GDM1 (cell line): ENCODE data around the gene GSTO1.

ENCODE experiments used
- DNase-seq: peaks from one replicate; lab custom pipeline; 2025; lab: John Stamatoyannopoulos, UW

GSTO1 gene

GRCh38 chr10:104276192-104276591 lies 21.5 kb downstream of the GSTO1 start:
- no peak for DNase-seq

DNA sequence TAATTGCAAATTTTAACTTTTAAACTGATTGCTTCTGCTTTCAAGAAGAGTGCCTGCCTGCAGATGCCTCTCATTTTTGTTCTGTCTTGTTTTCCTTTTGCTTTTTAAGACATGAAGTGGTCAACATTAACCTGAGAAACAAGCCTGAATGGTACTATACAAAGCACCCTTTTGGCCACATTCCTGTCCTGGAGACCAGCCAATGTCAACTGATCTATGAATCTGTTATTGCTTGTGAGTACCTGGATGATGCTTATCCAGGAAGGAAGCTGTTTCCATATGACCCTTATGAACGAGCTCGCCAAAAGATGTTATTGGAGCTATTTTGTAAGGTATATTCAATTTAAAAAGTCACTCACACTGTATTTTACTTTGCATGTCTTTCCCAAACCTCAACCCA lies 23.1 kb downstream of the GSTO1 start:
- DNase-seq = no peak

GRCh38 chr10:104279550-104280259 lies 25.0 kb downstream of the GSTO1 start:
- no peak for DNase-seq

DNA sequence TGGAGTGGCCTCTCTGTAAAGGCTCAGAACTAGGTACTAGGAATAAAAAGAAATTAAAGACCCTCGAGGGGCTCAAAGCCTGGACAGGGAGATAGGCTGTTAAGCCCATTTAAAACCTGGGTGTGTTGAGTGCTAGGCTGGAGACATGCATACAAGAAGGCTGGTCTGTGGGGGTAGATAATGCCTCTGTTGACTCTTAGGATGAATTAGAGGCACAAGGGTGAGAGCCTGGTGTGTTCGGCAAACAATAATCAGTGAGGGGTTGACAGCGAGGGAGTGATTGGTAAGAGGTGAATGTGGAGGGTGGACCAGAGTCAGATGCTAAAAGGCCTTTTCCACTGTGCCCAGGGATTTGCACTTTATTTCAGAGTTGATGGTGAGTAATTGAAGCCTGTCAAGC lies 27.0 kb downstream of the GSTO1 start:
- DNase-seq = no peak

DNA sequence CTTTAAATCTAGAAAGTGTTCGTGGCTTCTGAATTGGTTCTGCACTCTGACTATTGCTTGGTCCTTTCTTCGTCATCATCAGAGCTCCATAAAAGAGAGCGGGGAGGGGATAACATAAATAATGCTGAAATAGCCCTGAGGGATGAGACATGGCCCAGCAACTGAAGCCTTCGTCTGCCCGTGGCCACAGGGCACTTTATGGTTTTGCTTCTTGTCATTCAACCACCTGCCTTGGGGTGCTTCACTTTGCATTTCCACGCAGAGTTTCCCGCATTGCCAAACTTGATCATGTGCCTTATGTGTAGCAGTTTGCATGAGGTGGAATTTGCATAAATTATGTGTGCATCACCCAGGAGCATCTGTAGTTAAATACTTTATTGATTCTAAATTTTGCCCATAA lies 30.2 kb downstream of the GSTO1 start:
- no peak for DNase-seq

DNA sequence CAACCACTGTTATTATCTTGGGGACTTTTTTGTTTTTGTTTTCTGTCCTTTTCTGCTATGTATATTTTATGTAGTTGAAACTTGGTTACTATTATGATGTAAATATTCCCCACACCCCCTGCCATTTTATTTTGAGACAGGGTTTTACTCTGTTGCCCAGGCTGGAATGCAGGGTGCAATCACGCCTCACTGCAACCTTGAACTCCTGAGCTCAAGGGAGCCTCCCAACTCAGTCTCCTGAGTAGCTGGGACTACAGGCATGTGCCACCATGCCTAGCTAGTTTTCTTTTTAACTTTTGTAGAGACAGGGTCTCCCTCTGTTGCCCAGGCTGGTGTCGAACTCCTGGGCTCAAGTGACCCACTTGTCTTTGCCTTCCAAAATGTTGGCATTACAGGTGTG lies 32.2 kb downstream of the GSTO1 start:
- DNase-seq = no peak

GRCh38 chr10:104288355-104288754 lies 33.7 kb downstream of the GSTO1 start:
- DNase-seq = no peak

GRCh38 chr10:104291439-104291951 lies 36.8 kb downstream of the GSTO1 start:
- DNase-seq = peak; percentile 79

DNA sequence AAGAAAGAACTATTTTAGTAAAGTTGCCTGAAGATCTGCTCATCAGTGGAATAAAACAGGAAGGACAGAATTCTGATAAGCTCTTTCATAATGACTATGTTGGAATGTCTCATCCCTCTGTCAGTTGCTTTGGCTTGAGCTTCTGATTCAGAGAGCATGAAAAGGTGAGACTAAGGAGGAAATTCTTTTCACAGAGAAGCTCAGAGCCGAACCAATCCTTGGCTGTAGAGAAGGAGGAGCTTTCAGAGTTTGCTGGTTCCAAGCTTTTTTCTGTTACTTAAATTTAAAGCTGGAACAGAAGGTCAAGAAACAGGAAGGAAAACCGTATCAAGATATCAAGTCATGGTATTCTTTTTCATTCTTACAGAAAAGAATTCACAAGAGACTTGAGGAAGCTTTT lies 38.3 kb downstream of the GSTO1 start:
- no peak for DNase-seq

- DNase-seq = no peak
Measured at GRCh38 chr10:104293781-104294321, 39.2 kb downstream of the GSTO1 start.

DNA sequence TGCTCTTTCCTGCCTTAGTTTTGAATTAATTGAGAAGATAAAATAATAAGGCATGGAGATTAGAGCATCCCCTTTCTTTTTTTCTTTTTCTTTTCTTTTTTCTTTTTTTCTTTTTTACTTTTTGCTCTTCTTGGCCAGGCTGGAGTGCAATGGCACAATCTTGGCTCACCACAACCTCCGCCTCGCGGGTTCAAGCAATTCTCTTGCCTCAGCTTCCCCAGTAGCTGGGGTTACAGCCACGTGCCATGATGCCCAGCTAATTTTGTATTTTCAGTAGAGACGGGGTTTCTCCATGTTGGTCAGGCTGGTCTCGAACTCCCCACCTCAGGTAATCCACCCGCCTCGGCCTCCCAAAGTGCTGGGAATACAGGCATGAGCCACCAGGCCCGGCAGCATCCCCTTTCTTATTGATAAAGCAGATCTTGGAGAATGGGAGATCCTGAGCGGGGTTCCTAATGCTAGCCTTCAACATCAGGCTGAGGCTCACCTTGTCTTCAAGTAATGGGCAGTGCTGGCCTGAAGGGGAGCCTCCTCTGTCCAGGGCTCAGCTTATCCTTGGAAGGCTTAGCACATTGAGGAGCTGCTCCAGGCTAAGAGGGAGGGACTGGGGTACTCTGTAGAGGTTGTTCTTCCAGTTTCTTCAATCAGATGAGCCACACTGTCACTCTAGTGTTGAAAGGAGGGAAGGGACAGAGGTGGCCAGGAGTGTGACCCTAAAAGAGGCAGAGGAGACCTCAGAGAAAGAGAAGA lies 42.2 kb downstream of the GSTO1 start:
- DNase-seq = no peak

GRCh38 chr10:104297697-104298660 lies 43.3 kb downstream of the GSTO1 start:
- no peak for DNase-seq

DNA sequence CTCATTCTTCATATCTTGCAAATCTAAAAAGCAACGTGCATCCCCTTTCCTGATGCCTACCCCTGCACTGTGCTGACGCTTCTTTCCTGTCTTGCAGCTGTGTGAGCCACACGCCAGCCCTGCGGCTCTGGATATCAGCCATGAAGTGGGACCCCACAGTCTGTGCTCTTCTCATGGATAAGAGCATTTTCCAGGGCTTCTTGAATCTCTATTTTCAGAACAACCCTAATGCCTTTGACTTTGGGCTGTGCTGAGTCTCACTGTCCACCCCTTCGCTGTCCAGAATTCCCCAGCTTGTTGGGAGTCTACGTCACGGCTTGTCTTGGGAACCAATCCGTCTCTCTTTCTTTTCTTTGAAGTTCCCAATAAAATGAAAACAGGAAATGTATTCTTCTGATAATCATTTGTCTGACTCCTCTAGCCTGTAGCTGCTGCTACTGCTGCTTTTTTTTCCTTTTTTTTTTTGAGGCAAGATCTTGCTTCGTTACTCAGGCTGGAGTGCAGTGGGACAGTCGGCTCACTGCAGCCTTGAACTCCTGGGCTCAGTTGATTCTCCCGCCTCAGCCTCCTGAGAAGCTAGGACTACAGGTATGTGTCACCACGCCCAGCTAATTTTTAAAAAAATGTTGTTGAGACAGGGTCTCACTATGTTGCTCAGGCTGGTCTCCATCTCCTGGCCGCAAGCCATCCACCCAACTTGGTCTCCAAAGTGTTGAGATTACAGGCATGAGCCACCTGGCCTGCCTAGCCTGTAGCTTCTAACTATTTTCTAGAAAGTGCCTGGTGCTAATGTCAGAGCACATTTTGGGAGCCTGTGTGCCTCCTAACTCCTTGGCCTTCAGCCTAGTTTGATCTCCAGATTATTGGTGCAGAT lies 44.6 kb downstream of the GSTO1 start:
- DNase-seq = no peak

- DNase-seq = no peak
Measured at GRCh38 chr10:104300002-104300735, 45.5 kb downstream of the GSTO1 start.

DNA sequence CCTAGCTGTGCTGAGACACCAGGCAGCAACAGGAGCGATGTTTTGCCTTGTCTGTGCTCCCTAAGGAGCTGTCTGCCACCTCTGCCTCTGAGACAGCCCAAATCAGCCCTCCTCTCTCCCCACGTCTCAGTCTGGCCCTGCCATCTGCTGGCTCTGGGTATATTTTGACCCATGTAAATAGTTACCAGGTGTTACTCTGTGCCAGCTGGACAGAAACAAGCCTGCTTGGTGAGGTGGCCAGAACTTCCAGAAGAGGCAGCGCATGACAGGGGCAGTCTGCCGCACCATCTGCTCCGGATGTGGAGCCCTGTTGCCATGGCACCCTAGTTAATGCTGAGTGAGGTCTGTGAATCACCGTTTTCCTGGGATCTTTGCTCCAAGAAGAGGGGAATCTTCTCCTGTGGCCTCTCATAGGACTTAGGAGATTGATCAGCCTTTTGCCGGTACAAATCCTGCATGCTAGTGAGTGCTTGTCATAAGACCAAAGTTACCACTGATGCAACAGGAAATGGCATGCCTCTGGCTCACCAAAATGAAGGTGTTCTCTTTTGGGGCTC lies 46.1 kb downstream of the GSTO1 start:
- DNase-seq = no peak

DNA sequence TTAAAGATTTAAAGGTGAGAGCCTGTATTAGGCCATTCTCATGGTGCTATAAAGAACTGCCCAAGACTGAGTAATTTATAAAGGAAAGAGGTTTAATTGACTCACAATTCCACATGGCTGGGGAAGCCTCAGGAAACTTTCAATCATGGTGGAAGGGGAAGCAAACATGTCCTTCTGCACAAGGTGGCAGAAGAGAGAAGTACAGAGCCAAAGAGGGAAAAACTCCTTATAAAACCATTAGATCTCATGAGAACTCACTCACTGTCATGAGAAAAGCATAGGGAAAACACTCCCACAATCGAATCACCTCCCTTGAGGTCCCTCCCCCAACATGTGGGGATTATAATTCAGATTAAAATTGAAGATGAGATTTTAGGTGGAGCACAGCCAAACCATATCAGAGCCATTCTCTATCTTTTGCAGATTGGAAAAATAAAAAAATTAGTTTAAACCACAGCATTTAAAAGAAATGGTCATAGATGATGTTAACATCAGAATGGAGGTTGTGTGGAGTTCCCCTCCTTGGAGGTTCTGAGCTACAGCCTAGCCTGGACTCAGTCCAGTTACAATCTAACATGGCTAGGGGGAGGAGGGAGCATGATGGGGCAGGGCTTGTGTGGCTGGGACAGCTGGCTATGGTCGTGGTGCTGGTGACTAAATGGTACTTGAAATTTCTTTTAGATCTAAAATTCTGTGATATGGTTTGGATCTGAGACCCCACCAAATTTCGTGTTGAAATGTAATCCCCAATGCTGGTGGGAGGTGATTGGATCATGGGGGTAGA lies 47.4 kb downstream of the GSTO1 start:
- no peak for DNase-seq

GRCh38 chr10:104303594-104304355 lies 49.1 kb downstream of the GSTO1 start:
- no peak for DNase-seq

DNA sequence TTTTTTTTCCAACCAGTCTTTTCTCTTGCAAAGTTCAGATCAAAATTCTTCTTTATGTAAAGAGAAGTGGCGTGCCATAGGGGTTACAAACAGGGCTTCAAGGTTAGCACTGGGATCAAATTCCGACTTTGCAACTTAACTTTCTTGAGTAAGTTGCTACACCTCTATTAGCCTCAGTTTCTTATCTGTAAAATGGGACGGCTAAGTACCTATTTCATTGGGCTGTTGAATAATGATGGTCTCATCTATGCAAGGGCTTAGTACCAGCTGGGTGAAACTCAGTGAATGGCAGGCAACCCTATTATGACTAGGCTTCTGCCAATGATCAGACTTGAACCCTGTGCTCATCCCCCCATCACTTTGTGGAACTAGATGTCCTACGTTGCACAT lies 49.7 kb downstream of the GSTO1 start:
- no peak for DNase-seq
